Measurements from ENCODE around the gene MANSC1.

MANSC1 gene

DNA sequence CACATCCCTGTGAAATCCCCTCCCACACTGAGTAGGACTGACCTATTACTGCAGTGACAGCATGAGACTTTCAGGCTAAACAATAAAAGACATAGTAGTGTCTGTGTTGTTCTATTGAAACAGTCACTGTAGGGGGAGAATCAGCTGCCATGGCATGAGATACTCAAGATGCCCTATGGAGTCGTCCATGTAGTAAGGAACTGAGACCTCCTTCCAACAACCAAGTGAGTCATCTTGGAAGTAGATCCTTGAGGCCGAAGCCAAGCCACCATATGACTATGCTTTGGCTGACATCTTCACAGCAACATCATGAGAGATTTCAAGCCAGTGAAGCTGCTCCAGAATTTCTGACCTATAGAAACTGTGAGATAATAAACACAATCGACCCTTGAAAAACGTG, 71.1 kb downstream of the MANSC1 start:
- TF ChIP-seq, protein P1, sequence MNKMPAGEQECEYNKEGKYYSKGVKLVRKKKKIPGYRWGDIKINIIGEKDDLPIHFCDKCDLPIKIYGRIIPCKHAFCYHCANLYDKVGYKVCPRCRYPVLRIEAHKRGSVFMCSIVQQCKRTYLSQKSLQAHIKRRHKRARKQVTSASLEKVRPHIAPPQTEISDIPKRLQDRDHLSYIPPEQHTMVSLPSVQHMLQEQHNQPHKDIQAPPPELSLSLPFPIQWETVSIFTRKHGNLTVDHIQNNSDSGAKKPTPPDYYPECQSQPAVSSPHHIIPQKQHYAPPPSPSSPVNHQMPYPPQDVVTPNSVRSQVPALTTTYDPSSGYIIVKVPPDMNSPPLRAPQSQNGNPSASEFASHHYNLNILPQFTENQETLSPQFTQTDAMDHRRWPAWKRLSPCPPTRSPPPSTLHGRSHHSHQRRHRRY (tag by site-specific recombination; IDR thresholded peaks at IDR 0.05): no peak
- TF ChIP-seq SCRT2 (tag by site-specific recombination; IDR thresholded peaks at IDR 0.05) (no peak), ZNF776 (tag by site-specific recombination; IDR thresholded peaks at IDR 0.05; ENCODE audit: borderline replicate concordance) (no peak), PRDM1 (tag by site-specific recombination; IDR thresholded peaks at IDR 0.05) (no peak), ZNF555 (tag by site-specific recombination; conservative IDR thresholded peaks at IDR 0.05) (no peak), KLF1 (tag by site-specific recombination; IDR thresholded peaks at IDR 0.05) (no peak), YY2 (tag by site-specific recombination; IDR thresholded peaks at IDR 0.05) (no peak), ZNF404 (tag by site-specific recombination; IDR thresholded peaks at IDR 0.05) (no peak), WT1 (tag by site-specific recombination; IDR thresholded peaks at IDR 0.05) (no peak), ZNF624 (tag by site-specific recombination; IDR thresholded peaks at IDR 0.05) (no peak), ZNF23 (tag by site-specific recombination; IDR thresholded peaks at IDR 0.05; ENCODE audit: borderline replicate concordance) (no peak)
- Histone ChIP-seq H3K9me3 (ENCODE audit: control insufficient read depth, insufficient read depth, low read depth, low read length) (no peaks in the 10 kb centered on the region), H3K36me3 (ENCODE audit: control insufficient read depth in 2 of 2, insufficient read depth in 1 of 2, low read length in 2 of 2) (no peaks in the 10 kb centered on the region), H3K4me1 (ENCODE audit: control insufficient read depth, insufficient read depth, low read length) (no peaks in the 10 kb centered on the region), H3K27ac (ENCODE audit: extremely low read depth, low read depth, low read length) (no peak overlapping the region), H3K4me3 (ENCODE audit: low read depth, low read length) (no peak overlapping the region)
- ChIA-PET CTCF (interaction anchor here (0.6 kb wide), 1 partner anchor 69 kb away, joined by 3 read pairs; no protein-coding TSS in a partner anchor), POLR2A (no interaction called here)

Data from HEK293 (cell line).